HG02798 (cell line): ENCODE measurements around the gene TIRAP.
A peak's percentile ranks its signal among the peaks of the same experiment; 100 is the strongest.

Experiments
- ATAC-seq: cut with Tn5 transposase; IDR thresholded peaks from one replicate; pipeline ENCODE4 v1.9.1; 2021; ENCODE audit warnings: mild to moderate bottlenecking; ENCODE audit not compliant: unreplicated experiment, poor library complexity

Gene TIRAP

DNA sequence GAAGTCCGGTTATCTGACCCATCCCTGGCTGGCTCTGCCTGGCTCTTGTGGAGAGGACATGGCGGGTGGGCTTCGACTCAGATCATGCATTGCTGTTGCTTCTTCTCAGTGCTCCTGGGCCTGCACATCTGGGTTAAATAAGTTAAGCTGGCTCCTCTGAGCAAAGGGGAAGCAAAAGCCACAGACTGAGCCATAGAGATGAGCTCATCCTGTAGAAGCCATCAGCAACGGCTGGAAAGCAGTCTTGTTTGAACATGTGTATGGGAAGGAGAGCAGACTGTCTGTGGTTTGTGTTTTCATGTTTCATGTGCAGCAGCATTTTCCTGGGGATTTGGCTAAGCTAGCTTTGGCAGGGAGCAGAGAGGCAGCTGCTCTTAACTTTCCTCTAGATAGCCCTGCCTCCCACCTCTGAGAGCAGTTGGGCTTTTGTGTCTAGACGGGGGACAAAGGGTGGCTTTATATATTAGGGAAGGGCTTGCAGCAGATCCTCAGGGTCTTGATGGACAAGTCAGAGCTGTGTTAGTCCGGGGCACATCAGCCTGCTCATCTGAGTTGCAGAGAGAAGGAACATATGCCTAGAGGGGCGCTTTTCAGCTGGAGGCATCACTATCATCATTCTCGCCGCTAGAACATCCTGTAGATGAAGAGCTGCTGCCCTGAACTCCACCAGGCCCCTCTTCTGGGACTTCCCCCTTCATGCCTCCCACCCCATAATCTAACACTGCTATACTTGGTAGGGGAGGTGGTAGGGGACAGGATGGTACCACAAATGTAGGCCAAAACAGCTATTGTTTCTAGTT, 35.9 kb downstream of the TIRAP start:
- peak; percentile 88 for ATAC-seq

DNA sequence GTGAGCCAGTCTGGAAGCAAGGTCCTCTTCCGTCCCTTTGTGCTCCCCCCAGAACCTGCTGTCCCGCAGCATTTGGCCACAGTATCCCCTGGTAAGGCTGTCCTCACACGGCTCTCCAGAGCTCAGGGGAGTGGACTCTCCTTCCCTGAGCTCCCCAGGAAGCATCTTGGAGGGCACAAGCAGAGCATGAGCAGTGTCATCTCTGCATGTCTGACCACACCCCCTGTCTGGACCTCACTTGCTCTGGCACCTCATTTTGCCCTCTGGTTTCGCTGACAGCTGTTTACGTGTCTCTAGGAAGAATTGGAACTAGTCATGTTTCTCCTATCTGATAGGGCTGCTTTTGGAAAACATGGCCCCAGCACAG, 36.5 kb downstream of the TIRAP start:
- ATAC-seq = no peak

DNA sequence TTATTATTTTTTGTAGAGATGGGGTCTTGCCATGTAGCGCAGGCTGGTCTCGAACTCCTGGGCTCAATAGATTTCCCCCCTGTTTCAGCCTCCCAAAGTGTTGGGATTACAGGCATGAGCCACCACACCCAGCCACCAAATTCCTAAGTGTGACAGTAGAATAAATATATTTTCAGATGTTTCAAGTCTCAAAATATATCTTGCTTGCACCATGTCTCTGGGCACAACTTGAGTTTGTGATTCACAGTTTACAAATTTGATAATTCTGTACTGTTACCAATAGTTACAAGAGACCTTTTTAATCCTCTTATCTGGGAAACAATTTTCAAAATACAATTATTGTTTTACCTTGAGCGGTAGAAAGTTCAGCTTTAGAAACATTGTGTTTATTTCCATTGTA, 40.1 kb downstream of the TIRAP start:
- no peak for ATAC-seq

DNA sequence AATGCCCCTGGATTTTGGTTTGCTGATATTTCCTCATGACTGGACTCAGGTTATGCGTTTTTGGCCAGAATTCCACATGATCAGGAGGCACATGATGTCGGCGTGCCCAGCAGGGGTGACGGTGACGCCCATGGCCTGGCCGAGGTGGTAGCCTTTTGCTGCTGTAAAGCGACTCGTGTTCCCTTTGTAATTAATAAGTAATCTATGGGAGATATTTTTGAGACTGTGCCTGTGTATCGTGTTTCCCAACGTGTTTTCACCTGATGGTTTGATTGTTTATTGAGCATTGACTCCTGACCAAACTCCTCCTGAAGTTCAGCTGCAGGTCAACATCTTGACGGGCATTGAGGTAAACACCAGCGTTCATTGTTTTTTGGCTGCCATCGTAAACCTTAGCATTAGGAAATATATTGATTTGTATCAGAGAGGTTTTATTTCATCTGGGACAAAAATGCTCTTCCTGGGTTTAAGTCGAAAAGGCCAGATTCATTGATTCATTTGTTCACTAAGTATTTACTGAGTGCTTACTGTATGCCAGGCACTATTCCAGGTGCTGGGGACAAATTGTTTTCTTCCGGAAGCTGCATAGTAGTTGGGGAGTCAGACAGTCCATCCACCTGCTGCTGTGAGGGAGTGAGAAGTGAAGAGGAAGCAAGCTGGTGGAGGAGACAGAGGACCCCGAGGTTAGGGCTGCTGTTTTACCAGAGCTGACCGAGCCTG, 44.5 kb downstream of the TIRAP start:
- no peak for ATAC-seq

DNA sequence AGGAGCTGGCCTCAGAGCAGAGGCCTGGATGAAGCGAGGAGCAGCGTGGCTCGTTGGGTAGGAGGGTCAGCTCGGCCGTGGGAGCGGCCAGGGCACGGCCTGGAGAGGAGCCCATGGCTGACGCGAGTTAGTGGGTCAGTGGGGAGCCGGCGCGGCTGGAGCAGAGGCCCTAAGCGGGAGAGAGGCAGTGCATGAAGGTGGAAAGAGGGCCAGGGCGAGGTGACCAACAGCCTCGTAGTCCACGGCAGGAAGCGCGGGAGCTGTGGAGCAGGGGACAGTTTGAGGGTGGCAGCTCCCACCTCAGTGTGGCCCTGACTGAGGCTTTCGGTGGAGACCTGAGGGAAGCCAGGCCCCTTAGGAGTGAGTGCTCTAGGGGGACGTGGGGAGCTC, 45.1 kb downstream of the TIRAP start:
- no peak for ATAC-seq

DNA sequence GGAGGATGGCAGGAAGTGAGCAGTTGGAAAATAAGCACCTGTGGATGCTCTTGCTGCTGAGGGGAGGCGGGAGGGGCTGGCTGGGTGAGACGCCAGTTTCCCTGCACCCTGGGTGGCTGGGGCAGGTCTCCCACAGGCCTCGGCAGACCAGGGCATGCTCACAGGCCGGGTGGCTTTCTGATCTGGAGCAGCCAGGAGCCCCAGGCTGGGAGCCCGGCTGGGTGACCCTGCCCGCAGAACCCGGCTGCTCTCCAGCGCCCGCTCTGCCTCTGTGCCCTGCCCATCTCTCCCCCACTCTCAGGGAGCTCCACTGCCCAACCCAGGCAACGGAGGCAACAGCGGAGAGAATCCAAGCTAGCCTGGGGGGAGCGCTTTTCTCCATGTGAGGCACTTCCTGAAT, 45.6 kb downstream of the TIRAP start:
- no peak for ATAC-seq

DNA sequence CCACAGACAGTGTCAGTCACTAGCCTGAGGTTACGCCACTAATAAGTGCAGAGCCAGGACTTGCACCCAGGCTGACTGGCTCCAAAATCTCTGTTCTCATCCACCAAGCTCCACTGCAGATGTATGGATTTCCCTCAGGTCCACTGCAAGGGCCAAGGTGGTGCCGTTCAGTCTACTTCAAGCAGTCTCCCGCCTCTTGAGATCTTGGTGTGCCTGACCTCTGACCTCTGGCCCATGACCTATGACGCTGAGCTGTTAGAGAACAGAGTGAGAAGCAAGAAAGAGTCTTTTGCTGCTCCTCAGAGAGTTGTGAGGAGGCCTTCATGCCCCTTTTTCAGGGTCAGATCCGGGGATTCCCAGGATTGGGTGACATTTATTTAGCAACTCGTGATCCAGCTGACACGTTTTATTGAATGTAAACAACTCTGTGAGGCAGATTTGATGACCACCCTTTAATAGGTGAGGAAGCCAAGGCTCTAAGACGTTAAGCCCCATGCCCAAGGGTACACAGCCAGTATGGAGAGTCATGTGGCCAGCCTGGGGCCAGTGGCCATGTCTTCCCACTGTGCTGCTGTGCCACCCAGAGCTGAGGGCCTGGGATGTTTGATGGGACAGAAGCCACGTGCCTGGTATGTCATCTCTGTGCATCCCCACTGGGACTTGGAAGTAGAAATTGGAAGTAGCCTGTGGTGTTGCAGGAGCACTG, 46.2 kb downstream of the TIRAP start:
- no peak for ATAC-seq

DNA sequence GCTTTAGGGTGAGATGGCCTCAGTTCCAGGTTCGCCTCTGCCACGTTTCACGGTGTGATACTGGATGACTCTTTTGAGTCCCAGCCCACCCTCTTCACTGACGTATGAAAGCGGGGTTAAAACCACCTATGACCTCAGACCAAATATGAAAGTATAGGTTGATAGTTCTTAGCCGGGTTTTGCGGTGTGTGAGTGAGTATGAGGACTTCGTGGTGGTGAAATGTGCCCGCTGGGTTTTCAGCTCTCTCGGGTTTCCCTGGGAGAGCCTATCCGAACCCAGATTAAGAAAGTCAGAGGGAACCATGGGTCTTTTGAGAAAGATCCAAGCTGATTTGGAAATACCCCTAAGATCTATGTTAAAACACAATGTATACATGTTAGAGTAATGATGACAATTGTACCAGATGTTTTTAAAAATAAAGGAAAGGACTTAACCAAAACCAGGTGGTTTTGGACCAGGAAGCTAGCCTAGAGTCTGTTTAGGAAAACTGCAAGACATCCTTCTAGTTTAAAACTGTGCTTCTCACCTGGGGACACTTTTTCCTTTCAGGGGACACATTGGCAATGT, 46.8 kb downstream of the TIRAP start:
- no peak for ATAC-seq

DNA sequence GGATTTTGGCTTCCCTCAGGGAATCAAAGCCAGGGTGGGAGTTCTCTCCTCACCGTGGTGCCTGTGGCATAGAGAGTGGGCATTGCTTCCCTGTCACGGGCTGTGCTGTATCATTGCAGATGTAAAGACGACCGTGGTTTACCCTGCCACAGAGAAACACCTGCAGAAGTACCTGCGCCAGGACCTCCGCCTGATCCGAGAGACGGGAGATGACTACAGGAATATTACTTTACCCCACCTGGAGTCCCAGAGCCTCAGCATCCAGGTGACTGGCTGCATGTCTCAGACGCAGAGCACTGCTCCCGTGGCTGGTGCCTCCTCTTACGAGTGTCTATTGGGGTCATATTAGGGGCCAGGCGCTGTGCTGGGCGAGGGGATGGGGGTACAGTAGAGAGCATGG, 48.4 kb downstream of the TIRAP start:
- ATAC-seq = no peak

DNA sequence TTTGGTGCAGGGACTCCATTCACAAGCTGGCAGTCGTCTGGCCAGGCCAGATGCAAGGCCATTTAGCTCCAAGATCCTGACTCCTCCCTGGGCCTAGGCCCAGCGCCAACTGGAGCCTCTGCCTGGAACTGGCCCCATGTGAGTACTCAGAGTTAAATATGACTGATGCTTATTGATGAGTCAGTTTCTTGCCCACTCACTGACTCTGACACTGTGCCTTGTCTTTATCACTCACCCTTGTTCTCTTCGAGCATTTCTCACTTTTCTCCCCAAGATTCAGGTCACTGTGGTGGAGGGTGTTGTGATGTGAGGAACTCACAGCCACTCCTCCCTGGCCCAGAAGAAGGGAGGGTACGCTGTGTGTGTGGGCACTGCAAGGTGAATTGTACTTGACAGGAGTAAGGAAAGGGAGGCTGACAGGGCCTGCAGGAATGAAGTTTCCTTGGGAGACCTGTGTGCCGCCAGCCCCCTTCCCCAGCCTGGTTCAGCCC, 49.4 kb downstream of the TIRAP start:
- ATAC-seq = no peak

DNA sequence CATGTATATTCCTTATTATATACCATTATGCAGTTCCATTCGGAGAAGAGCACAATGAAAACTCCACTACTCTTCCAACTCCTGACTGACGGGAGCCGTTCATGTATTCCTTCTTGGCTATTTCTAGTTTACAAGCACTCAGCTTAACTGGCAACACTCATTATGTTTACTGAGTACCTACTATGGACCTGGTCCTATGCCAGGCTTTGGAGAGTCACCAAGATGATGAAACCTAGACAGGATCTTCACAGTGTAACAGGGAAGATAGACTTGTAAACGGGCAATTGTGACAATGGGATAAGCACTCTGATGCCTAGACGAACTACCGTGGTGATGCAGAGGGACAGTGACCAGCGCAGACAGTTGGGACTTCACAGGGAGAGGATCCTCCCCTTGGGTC, 50.2 kb downstream of the TIRAP start:
- ATAC-seq = no peak

DNA sequence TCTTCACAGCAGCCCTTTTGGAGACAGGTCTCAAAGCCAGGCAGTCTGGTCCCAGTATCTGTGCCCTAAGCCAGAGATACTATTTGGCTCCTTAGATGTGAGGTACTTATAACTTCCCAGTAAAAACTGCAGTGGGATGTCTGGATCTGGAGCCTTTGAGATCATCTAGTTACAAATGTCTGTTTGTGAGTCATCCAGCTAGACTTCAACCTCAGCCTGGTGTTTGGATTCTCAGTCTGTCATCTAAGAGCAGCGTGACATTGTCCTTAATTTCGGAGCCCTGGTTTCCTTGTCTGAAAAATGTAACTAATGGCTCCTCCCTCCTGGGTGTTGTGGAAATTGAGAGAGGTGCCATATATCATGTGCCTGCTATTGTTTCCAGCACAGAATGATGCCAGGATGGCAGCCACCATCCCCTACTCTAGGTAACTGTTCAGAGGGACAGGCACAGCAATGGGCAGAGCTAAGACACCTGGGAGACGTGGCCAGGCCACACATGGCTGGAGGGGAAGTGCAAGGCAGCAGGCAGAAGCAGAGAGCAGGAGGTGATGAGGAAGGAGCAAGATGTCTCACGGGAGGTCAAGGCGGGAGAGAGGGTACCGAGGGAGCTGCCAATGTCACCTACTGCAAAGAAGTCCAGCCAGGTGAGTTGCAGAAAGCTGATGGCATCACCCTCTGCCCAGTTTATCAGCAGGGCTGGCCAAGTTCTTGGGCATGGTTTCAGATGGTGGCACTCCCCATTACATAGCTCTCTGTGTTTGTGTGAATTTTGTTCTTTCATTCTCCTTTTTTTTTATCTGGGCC, 52.0 kb downstream of the TIRAP start:
- no peak for ATAC-seq

DNA sequence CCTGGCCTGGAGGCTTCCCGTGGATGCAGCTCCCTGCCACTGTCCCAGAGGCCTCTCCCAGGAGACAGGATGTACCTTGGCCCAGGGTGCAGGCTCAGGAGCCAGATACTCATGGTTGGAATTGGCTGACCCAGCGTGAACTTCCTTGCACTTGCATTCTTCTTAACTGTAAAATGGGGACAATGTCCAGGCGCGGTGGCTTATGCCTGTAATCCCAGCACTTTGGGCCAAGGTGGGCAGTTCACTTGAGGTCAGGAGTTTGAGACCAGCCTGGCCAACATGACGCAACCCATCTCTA, 52.5 kb downstream of the TIRAP start:
- ATAC-seq = no peak

DNA sequence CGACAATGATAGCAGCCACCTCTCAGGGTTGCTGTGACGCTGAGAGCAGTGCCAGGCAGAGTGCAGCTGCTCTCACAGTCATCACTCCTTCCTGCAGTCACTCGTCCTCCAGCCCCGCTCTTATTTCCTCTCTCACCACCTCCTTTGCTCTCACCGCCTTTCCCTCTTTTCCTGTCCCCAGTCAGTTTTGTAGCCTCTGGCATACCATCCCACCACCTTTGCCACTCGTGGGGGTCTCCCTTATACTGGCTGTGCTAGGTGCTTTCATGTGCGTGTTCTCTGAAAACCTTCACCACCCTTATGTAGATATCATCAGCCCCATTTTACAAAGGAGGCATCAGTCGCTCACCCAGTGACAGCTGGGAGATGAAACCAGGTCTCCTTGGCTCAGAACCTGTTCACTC, 53.2 kb downstream of the TIRAP start:
- no peak for ATAC-seq

DNA sequence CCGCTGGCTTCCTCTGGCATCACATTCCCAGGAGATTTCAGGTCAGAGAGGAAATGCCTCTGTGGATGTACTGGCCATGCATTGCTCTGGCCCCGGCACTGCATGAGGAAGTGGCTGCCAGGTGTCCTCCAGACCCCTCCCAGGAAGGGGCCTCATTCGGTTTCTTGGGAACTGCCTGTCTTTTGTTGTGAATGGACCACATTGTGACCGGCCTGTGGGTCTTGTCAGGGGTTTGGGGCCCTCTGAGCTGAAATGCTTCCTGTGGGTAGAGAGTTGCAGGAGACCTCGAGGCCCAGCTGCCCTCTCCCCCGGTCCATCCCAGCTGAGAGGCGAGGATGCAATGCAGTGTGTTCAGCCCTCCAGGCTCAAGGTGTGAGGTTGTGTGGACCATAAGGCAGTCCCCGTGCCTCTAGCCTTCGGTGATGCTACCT, 53.8 kb downstream of the TIRAP start:
- no peak for ATAC-seq

DNA sequence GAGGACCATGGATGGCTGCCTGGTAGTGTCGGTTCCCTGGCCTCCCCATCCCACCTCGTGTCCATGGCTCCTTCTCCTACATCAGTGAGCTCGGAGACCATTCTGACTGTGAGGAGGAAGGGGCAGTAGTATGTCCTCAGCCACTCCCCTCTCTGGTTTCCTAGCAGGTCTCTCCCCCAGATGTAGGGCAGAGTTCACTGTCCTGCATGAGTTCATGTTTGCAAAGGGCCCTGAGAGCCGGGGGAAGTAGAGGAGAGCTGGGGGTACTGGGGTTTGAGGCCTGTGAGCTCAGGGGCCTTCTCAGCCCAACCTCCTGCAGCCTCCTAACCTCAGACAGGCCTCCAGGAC, 54.2 kb downstream of the TIRAP start:
- ATAC-seq = no peak

DNA sequence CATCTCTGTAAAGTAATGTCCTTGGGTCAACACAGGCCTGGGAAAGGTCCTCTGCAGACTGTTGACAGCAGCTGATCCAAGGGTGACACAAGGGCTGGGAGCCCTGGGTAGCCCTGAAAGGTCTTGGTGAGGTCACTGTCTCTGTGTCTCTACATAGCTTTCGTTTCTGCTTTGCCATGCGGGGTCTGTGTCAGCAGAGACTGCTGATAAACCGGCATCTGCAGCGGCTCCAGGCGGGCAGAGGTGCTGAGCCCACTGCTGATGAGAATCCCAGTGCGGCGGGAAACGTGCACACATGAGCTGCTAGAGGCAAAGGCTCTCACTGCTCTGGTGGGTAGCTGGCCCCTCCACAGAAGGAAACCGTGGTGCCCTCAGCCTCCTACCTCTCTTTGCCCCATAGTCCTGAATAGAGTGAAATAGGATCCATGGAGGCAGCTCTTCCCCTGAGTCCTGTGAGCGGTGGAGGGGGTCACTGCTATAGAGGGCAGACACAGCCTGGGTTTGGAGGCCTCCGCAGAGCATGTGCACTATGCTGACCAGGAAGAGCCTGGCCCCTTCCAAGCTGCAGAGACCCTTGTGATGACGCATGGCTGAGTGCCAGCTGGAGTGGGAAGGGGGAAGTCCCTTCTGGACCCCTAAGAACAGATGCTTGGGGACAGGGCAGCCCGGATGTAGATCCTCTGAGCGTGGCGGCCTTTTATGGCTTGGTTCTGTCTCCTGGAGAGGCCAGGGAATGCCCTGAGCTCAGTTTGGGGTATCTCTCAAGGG, 54.8 kb downstream of the TIRAP start:
- no peak for ATAC-seq

DNA sequence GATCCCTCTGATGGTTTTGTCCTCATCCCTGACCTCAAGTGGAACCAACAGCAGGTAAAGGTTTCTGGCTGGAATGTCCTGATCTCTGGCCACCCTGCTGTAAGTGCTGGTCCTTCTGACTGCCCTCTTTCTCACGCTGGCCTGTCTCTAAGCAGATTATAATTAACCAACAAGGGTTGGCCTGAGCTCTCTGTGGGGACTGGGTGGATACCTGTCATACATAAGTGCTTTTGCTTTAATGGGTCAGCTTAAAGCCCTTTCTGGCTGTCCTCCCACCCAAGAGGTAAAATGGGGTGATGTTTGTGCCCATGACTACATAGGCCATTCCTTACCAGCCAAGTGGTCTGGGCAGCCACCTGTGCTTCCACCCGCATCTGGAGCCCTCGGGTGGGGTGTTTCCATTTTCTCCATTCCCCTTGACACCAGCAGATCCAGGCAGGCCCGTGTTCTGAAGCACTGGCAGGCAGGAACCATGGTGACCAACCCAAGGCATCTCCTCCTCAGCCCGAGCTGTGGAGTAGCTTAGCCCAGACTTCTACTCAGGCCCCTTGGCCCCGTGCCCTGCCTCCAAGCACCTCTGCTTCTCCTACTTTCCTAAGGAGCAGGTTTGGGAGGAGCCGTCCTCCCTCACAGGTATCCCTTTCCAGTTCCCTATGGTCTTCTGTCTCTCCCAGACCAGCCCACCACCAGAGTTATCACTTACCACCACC, 55.6 kb downstream of the TIRAP start:
- no peak for ATAC-seq
